Neutrophil (primary cell): ENCODE measurements around the gene ZNF280A.

Experiments used
- H3K27ac ChIP-seq: fragments of 200-600 bp; sonication (generic); 2 replicates; pipeline ENCODE4 v1.5.1; 2016; ENCODE audit warnings: mild to moderate bottlenecking, moderate library complexity
- H3K27me3 ChIP-seq: fragments of 200-600 bp; sonication (generic); 2 replicates; pipeline ENCODE4 v1.6.0; 2016; ENCODE audit warnings: mild to moderate bottlenecking
- H3K36me3 ChIP-seq: fragments of 200-600 bp; sonication (generic); 2 replicates; pipeline ENCODE4 v1.5.1; 2017
- H3K4me1 ChIP-seq, 2 experiments: fragments of 200-600 bp in 1 of 2; sonication (generic) in 1 of 2; 1 replicate in 1 of 2; 2 replicates in 1 of 2; pipeline versions ENCODE4 v1.5.1 to v1.6.1; 2013 to 2016; ENCODE audit warnings: low read depth in 1 of 2, low read length in 1 of 2, mild to moderate bottlenecking in 1 of 2, moderate library complexity in 1 of 2; ENCODE audit not compliant: control insufficient read depth in 1 of 2, insufficient read depth in 1 of 2
- H3K4me3 ChIP-seq, 2 experiments: fragments of 200-600 bp in 1 of 2; sonication (generic) in 1 of 2; 1 replicate in 1 of 2; 2 replicates in 1 of 2; pipeline ENCODE4 v1.5.1; 2013 to 2016; ENCODE audit warnings: low read depth in 1 of 2, low read length in 1 of 2, mild to moderate bottlenecking in 1 of 2, moderate library complexity in 1 of 2
- H3K9me3 ChIP-seq: fragments of 200-600 bp; sonication (generic); 2 replicates; pipeline ENCODE4 v1.5.1; 2016
- CTCF ChIP-seq: fragments of 200-600 bp; sonication (generic); IDR thresholded peaks from 2 replicates; pipeline ENCODE4 v1.5.1; 2016; ENCODE audit warnings: antibody characterized with exemption

ZNF280A gene

GRCh38 chr22:22556995-22557925 is 37.2 kb upstream of the ZNF280A start:
- Histone ChIP-seq H3K27ac (no peak overlapping the region), H3K9me3 (no peaks in the 10 kb centered on the region), H3K4me1 (no peaks in the 10 kb centered on the region), H3K36me3 (no peaks in the 10 kb centered on the region), H3K4me3 (no peak overlapping the region), H3K27me3 (no peaks in the 10 kb centered on the region)
- TF ChIP-seq CTCF = no peak

GRCh38 chr22:22556578-22556977 is 36.5 kb upstream of the ZNF280A start:
- no peaks in the 10 kb centered on the region for H3K27me3 ChIP-seq
- no peaks in the 10 kb centered on the region for H3K9me3 ChIP-seq
- no peak overlapping the region for H3K4me3 ChIP-seq
- H3K36me3 ChIP-seq = no peaks in the 10 kb centered on the region
- no peak for TF ChIP-seq CTCF
- H3K27ac ChIP-seq = no peak overlapping the region
- H3K4me1 ChIP-seq = no peaks in the 10 kb centered on the region

- no peak for TF ChIP-seq CTCF
- H3K4me1 ChIP-seq = no peaks in the 10 kb centered on the region
- H3K36me3 ChIP-seq = no peaks in the 10 kb centered on the region
- H3K4me3 ChIP-seq = no peak overlapping the region
- H3K27ac ChIP-seq = no peak overlapping the region
- no peaks in the 10 kb centered on the region for H3K27me3 ChIP-seq
- H3K9me3 ChIP-seq = no peaks in the 10 kb centered on the region
Observed at GRCh38 chr22:22555596-22555995, 35.5 kb upstream of the ZNF280A start.

- TF ChIP-seq CTCF = no peak
- no peak overlapping the region for H3K27ac ChIP-seq
Observed at GRCh38 chr22:22554587-22555284, 34.7 kb upstream of the ZNF280A start.

GRCh38 chr22:22553735-22554586 is 33.9 kb upstream of the ZNF280A start:
- no peaks in the 10 kb centered on the region for H3K36me3 ChIP-seq
- no peak overlapping the region for H3K4me3 ChIP-seq
- H3K27ac ChIP-seq = no peak overlapping the region
- H3K9me3 ChIP-seq = no peaks in the 10 kb centered on the region
- H3K27me3 ChIP-seq = no peaks in the 10 kb centered on the region
- no peak for TF ChIP-seq CTCF
- no peaks in the 10 kb centered on the region for H3K4me1 ChIP-seq

More at GRCh38 chr22:22554587-22555284, 34.7 kb upstream of the ZNF280A start:
- H3K4me1 ChIP-seq = no peaks in the 10 kb centered on the region
- no peaks in the 10 kb centered on the region for H3K27me3 ChIP-seq
- H3K4me3 ChIP-seq = no peak overlapping the region
- H3K9me3 ChIP-seq = no peaks in the 10 kb centered on the region
- H3K36me3 ChIP-seq = no peaks in the 10 kb centered on the region
